H1 (cell line): ENCODE measurements around the gene ARHGEF35. TPM values are rescaled to one million over a fixed set of nuclear protein-coding genes. Genes with fewer than 3 reads are reported as not detected.

ENCODE experiments used
- CTCF ChIA-PET: fragments of 300-600 bp; sonication (Branson Sonifier 250); formaldehyde crosslinking; loops from one replicate; lab custom pipeline; 2021; ENCODE audit not compliant: partially characterized antibody; lab: Charles Lee
- POLR2A ChIA-PET: fragments of 300-600 bp; sonication (Branson Sonifier 250); formaldehyde crosslinking; loops from one replicate; lab custom pipeline; 2021; ENCODE audit warnings: inconsistent platforms; ENCODE audit not compliant: partially characterized antibody; lab: Charles Lee
- DNase-seq, 2 experiments: peaks; one replicate each; pipeline versions ENCODE4 v3.0.0 to v3.0.0-alpha.2; 2010 to 2022; ENCODE audit warnings: low spot score in 2 of 2, low read depth in 1 of 2, mixed read lengths in 1 of 2
- FAIRE-seq: peaks from 2 replicates; lab custom pipeline; 2011; peaks lifted over from hg19 to GRCh38; lab: Jason Lieb, UNC
- H2AFZ ChIP-seq: 2 replicates; pipeline ENCODE4 v1.8.1; 2012; ENCODE audit warnings: low read length, inconsistent platforms
- H2AK5ac ChIP-seq: 2 replicates; pipeline ENCODE4 v1.6.1; 2013; ENCODE audit warnings: low read depth, low read length
- H2BK120ac ChIP-seq: replicated peaks from 2 replicates; pipeline ENCODE3; 2013; ENCODE audit warnings: low read depth, low read length, inconsistent platforms
- H2BK12ac ChIP-seq: 2 replicates; pipeline ENCODE4 v1.6.1; 2013; ENCODE audit warnings: low read depth, low read length
- H2BK15ac ChIP-seq: 2 replicates; pipeline ENCODE4 v1.6.1; 2013; ENCODE audit warnings: low read length
- H2BK20ac ChIP-seq: 2 replicates; pipeline ENCODE4 v1.6.1; 2013; ENCODE audit warnings: low read length
- H2BK5ac ChIP-seq: 2 replicates; pipeline ENCODE4 v1.6.1; 2013; ENCODE audit warnings: low read depth, low read length
- H3K14ac ChIP-seq: 2 replicates; pipeline ENCODE4 v1.6.1; 2013; ENCODE audit warnings: inconsistent platforms; ENCODE audit not compliant: insufficient read length
- H3K18ac ChIP-seq: 2 replicates; pipeline ENCODE4 v1.6.1; 2013; ENCODE audit warnings: low read length; ENCODE audit errors: extremely low read depth
- H3K23ac ChIP-seq: 2 replicates; pipeline ENCODE4 v1.6.1; 2013; ENCODE audit warnings: inconsistent platforms; ENCODE audit not compliant: insufficient read length
- H3K23me2 ChIP-seq: 2 replicates; pipeline ENCODE4 v1.6.1; 2013; ENCODE audit warnings: low read depth, low read length
- H3K27ac ChIP-seq: 2 replicates; pipeline ENCODE4 v1.6.1; 2011; ENCODE audit warnings: low read depth, low read length, inconsistent platforms
- H3K27me3 ChIP-seq, 4 experiments: replicated peaks in 1 of 4; 1 replicate in 1 of 4; 2 replicates in 3 of 4; pipeline versions ENCODE4 v1.6.1 to v1.8.1; 2011 to 2013; ENCODE audit warnings: low read length in 3 of 4, mild to moderate bottlenecking in 3 of 4, inconsistent platforms in 2 of 4, mixed read lengths in 2 of 4, moderate library complexity in 1 of 4; ENCODE audit not compliant: control insufficient read depth in 3 of 4, insufficient read depth in 3 of 4; ENCODE audit errors: extremely low read depth in 1 of 4
- H3K36me3 ChIP-seq, 4 experiments: 2 replicates each; pipeline versions ENCODE4 v1.6.1 to v1.8.1; 2011 to 2013; ENCODE audit warnings: mild to moderate bottlenecking in 4 of 4, low read length in 3 of 4, moderate library complexity in 2 of 4, control low read depth in 1 of 4, inconsistent platforms in 1 of 4; ENCODE audit not compliant: insufficient read depth in 4 of 4, control insufficient read depth in 2 of 4
- H3K4ac ChIP-seq: replicated peaks from 2 replicates; pipeline ENCODE3; 2013; ENCODE audit warnings: low read length, low read depth, mixed read lengths, inconsistent platforms; ENCODE audit not compliant: insufficient read length
- H3K4me1 ChIP-seq, 4 experiments: replicated peaks in 1 of 4; 1 replicate in 1 of 4; 2 replicates in 3 of 4; pipeline versions ENCODE4 v1.6.1 to v1.8.1; 2011 to 2013; ENCODE audit warnings: low read length in 3 of 4, inconsistent platforms in 2 of 4, mixed read lengths in 1 of 4; ENCODE audit not compliant: insufficient read depth in 4 of 4, control insufficient read depth in 3 of 4
- H3K4me2 ChIP-seq, 2 experiments: 2 replicates each; pipeline versions ENCODE4 v1.6.1 to v1.8.1; 2011 to 2013; ENCODE audit warnings: low read depth in 2 of 2, low read length in 2 of 2, control low read depth in 1 of 2, inconsistent platforms in 1 of 2, mild to moderate bottlenecking in 1 of 2; ENCODE audit not compliant: insufficient read depth in 1 of 2
- H3K4me3 ChIP-seq, 4 experiments: fragments of 200-600, 300-600 bp in 1 of 4; sonication (generic), shearing (Covaris generic), sonication (Bioruptor Twin) in 1 of 4; 2 replicates each; pipeline versions ENCODE4 v1.5.1 to v1.8.1; 2011 to 2016; ENCODE audit warnings: low read length in 4 of 4, low read depth in 3 of 4, control low read depth in 2 of 4, inconsistent platforms in 2 of 4, mild to moderate bottlenecking in 2 of 4, mixed read lengths in 1 of 4, moderate library complexity in 1 of 4; ENCODE audit not compliant: insufficient read depth in 2 of 4; ENCODE audit errors: extremely low read depth in 1 of 4
- H3K56ac ChIP-seq: replicated peaks from 2 replicates; pipeline ENCODE3; 2013; ENCODE audit warnings: low read depth, mild to moderate bottlenecking, mixed read lengths, low read length, inconsistent platforms; ENCODE audit not compliant: insufficient read length
- H3K79me1 ChIP-seq: 2 replicates; pipeline ENCODE4 v1.6.1; 2013; ENCODE audit warnings: low read depth, low read length, control low read depth
- H3K79me2 ChIP-seq, 2 experiments: 2 replicates each; pipeline versions ENCODE4 v1.6.1 to v1.8.1; 2012 to 2013; ENCODE audit warnings: low read length in 2 of 2, mild to moderate bottlenecking in 2 of 2, inconsistent platforms in 1 of 2; ENCODE audit not compliant: insufficient read depth in 2 of 2, control insufficient read depth in 1 of 2
- H3K9ac ChIP-seq, 4 experiments: replicated peaks in 1 of 4; 1 replicate in 1 of 4; 2 replicates in 3 of 4; pipeline versions ENCODE4 v1.6.1 to v1.8.1; 2011 to 2013; ENCODE audit warnings: low read depth in 3 of 4, low read length in 3 of 4, control low read depth in 2 of 4, mild to moderate bottlenecking in 2 of 4, moderate library complexity in 2 of 4, inconsistent platforms in 1 of 4; ENCODE audit errors: extremely low read depth in 1 of 4
- H3K9me3 ChIP-seq, 2 experiments: 2 replicates each; pipeline versions ENCODE4 v1.6.1 to v1.8.1; 2012 to 2013; ENCODE audit warnings: mild to moderate bottlenecking in 2 of 2, moderate library complexity in 2 of 2, control low read depth in 1 of 2, inconsistent platforms in 1 of 2, low read depth in 1 of 2, low read length in 1 of 2, mixed read lengths in 1 of 2; ENCODE audit not compliant: insufficient read depth in 2 of 2
- H4K20me1 ChIP-seq, 2 experiments: replicated peaks in 1 of 2; 2 replicates each; pipeline versions ENCODE3 to v1.8.1; 2011 to 2013; ENCODE audit warnings: inconsistent platforms in 2 of 2, low read length in 2 of 2, mild to moderate bottlenecking in 1 of 2; ENCODE audit not compliant: insufficient read depth in 2 of 2, control insufficient read depth in 1 of 2
- H4K5ac ChIP-seq: 2 replicates; pipeline ENCODE4 v1.6.1; 2013; ENCODE audit warnings: low read length, low read depth, mixed read lengths, inconsistent platforms; ENCODE audit not compliant: insufficient read length
- H4K8ac ChIP-seq: 2 replicates; pipeline ENCODE4 v1.8.0; 2013; ENCODE audit warnings: mild to moderate bottlenecking, moderate library complexity, low read length, inconsistent platforms; ENCODE audit not compliant: insufficient read depth; ENCODE audit errors: extremely low read depth
- H4K91ac ChIP-seq: replicated peaks from 2 replicates; pipeline ENCODE3; 2013; ENCODE audit warnings: low read length, mixed read lengths, inconsistent platforms; ENCODE audit not compliant: insufficient read length
- BCL11A ChIP-seq, 2 experiments: IDR thresholded peaks; one replicate each; pipeline ENCODE4 v1.6.1; 2011; ENCODE audit warnings: low read depth in 2 of 2, low read length in 2 of 2, mild to moderate bottlenecking in 2 of 2
- BRCA1 ChIP-seq: IDR thresholded peaks from 2 replicates; pipeline ENCODE4 v1.6.1; 2012; ENCODE audit warnings: low read depth, low read length, improper control_type of control experiment
- CHD2 ChIP-seq: IDR thresholded peaks from 2 replicates; pipeline ENCODE4 v1.6.1; 2012; ENCODE audit warnings: low read length, improper control_type of control experiment
- EGR1 ChIP-seq: IDR thresholded peaks from 2 replicates; pipeline ENCODE4 v1.6.1; 2011; ENCODE audit warnings: low read depth, low read length, borderline replicate concordance
- JUN ChIP-seq: IDR thresholded peaks from 2 replicates; pipeline ENCODE4 v1.6.1; 2011; ENCODE audit warnings: low read depth, mild to moderate bottlenecking, improper control_type of control experiment, low read length
- KDM4A ChIP-seq: IDR thresholded peaks from one replicate; pipeline ENCODE4 v1.7.1; 2012; ENCODE audit warnings: low read depth, mild to moderate bottlenecking, moderate library complexity, low read length, inconsistent platforms; ENCODE audit not compliant: severe bottlenecking
- NANOG ChIP-seq: IDR thresholded peaks from 2 replicates; pipeline ENCODE4 v1.6.1; 2011; ENCODE audit warnings: low read length, low read depth, mild to moderate bottlenecking, inconsistent platforms; ENCODE audit not compliant: insufficient read depth, poor library complexity, severe bottlenecking
- TAF1 ChIP-seq: IDR thresholded peaks from 2 replicates; pipeline ENCODE4 v1.6.1; 2011; ENCODE audit warnings: mild to moderate bottlenecking, low read depth, low read length
- TAF7 ChIP-seq: optimal IDR thresholded peaks from 2 replicates; pipeline ENCODE3; 2011; ENCODE audit warnings: low read depth, mild to moderate bottlenecking, inconsistent platforms, low read length, moderate library complexity, borderline replicate concordance
- WGBS, 2 experiments: shearing (Covaris generic) in 1 of 2; methylation state at CpG; one replicate each; pipeline versions ENCODE4 v1.1.6 to v1.1.7; 2013 to 2015; ENCODE audit warnings: low lambda C conversion rate in 2 of 2, mixed read lengths in 2 of 2, inconsistent platforms in 1 of 2, low coverage in 1 of 2, missing lambda C conversion rate in 1 of 2; ENCODE audit not compliant: insufficient replicate concordance in 2 of 2, insufficient coverage in 1 of 2, insufficient read length in 1 of 2; ENCODE audit errors: extremely low coverage in 1 of 2, missing lambda C conversion rate in 1 of 2; 5-methylcytosine and 5-hydroxymethylcytosine counted together
- polyA plus RNA-seq, 7 experiments: library from polyadenylated mRNA; depleted of rRNA in 3 of 7; stranded (reverse) in 5 of 7; unstranded in 2 of 7; fragments of >200 nt in 5 of 7; fragments of 200-250 nt in 2 of 7; gene quantifications; 1 replicate in 5 of 7; 2 replicates in 1 of 7; 4 replicates in 1 of 7; pipeline versions ENCODE4 v1.2.1 to v1.2.3, GENCODE V29; 2011 to 2013; ENCODE audit warnings: missing spikeins in 2 of 7, mixed read lengths in 2 of 7
- total RNA-seq: library from RNA; stranded (reverse); fragmentation: NEBNext Ultra II Directional; extraction: Animal tissue kit (Norgen Biotek cat#: 25700); gene quantifications from 2 replicates; pipeline ENCODE4 v1.2.1, GENCODE V29; 2021
- TF ChIP-seq, protein P1 (sequence below): IDR thresholded peaks from 2 replicates; pipeline ENCODE4 v1.6.1; 2012; ENCODE audit warnings: low read length, inconsistent platforms

The ARHGEF35 gene
- total and polyA plus RNA-seq, 2 of the 8 experiments (the other 6 are each of a cell fraction or from before 2014, with no cell fraction given), result 1.3 to 11.8 TPM

DNA sequence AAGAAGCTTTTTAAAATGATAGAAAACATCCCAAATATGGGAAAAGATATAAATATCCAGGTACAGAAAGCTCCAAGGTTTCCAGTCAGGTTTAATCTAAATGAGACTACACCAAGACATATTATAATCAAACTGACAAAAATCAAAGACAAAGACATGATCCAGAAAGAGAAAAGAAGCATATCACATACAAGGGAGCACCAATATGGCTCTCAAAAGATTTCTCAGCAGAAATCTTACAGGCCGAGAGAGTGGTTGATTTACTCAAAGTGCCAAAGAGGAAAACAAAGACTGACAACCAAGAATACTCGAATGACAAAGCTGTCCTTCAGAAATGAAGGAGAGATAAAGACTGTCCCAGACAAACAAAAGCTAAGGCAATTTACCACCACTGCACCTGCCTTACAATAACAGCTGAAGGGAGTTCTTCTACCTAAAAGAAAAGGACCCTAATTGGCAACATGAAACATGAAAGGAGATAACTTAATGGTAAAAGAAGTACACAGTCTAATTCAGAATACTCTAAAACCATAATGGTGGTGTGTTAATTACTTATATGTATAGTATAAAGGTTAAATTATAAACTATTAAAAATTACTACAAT, 47.3 kb downstream of the ARHGEF35 start:
- Histone ChIP-seq H3K9me3 (peaks cover 5 to 12% of the 10 kb centered on the region in 2 experiments; a peak in 3 of 4 replicates), H3K56ac (no peak overlapping the region), H2BK12ac (no peak overlapping the region), H2BK15ac (no peak overlapping the region), H2AK5ac (no peak overlapping the region), H3K27ac (no peak overlapping the region), H3K14ac (no peak overlapping the region), H2BK120ac (no peak overlapping the region), H3K23ac (no peak overlapping the region), H3K36me3 (no peaks in the 10 kb centered on the region), H3K79me2 (no peaks in the 10 kb centered on the region), H3K4me1 (no peaks in the 10 kb centered on the region), H4K8ac (no peak overlapping the region), H3K18ac (no peak overlapping the region), H4K20me1 (no peaks in the 10 kb centered on the region), H3K4me2 (no peak overlapping the region), H3K9ac (no peak overlapping the region), H3K27me3 (no peaks in the 10 kb centered on the region), H3K79me1 (no peaks in the 10 kb centered on the region), H2BK5ac (no peak overlapping the region)
- WGBS, 2 experiments, result 82% methylated on average over 2 of the region's 2 CpGs; no CpG with 5 or more reads in 1 of the 2 experiments
- no peak for FAIRE-seq
- ChIA-PET POLR2A (no interaction called here), CTCF (interaction anchor here (0.6 kb wide), 1 partner anchor 128 kb away, joined by 3 read pairs; no protein-coding TSS in a partner anchor)
- TF ChIP-seq, protein P1, sequence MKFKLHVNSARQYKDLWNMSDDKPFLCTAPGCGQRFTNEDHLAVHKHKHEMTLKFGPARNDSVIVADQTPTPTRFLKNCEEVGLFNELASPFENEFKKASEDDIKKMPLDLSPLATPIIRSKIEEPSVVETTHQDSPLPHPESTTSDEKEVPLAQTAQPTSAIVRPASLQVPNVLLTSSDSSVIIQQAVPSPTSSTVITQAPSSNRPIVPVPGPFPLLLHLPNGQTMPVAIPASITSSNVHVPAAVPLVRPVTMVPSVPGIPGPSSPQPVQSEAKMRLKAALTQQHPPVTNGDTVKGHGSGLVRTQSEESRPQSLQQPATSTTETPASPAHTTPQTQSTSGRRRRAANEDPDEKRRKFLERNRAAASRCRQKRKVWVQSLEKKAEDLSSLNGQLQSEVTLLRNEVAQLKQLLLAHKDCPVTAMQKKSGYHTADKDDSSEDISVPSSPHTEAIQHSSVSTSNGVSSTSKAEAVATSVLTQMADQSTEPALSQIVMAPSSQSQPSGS, result no peak
- TF ChIP-seq CHD2, result no peak
- no peak for TF ChIP-seq JUN
- no peak for TF ChIP-seq TAF1
- no peak for TF ChIP-seq BRCA1
- TF ChIP-seq BCL11A (IDR thresholded peaks at IDR 0.05; ENCODE audit: low read depth in 2 of 2, low read length in 2 of 2), result no peak
- TF ChIP-seq NANOG, result no peak
- TF ChIP-seq KDM4A, result no peak
- TF ChIP-seq EGR1, result no peak
- TF ChIP-seq TAF7, result no peak
- TF ChIP-seq, all 59 proteins: peak for 0
- no peak overlapping the region for H2AFZ ChIP-seq
- H4K91ac ChIP-seq, result no peak overlapping the region
- H3K4ac ChIP-seq, result no peak overlapping the region
- H3K4me3 ChIP-seq, result no peak overlapping the region
- no peaks in the 10 kb centered on the region for H3K23me2 ChIP-seq
- no peak overlapping the region for H2BK20ac ChIP-seq
- no peak overlapping the region for H4K5ac ChIP-seq
- DNase-seq, result no peak
